ENCODE results near the gene HOXA3.

DNA sequence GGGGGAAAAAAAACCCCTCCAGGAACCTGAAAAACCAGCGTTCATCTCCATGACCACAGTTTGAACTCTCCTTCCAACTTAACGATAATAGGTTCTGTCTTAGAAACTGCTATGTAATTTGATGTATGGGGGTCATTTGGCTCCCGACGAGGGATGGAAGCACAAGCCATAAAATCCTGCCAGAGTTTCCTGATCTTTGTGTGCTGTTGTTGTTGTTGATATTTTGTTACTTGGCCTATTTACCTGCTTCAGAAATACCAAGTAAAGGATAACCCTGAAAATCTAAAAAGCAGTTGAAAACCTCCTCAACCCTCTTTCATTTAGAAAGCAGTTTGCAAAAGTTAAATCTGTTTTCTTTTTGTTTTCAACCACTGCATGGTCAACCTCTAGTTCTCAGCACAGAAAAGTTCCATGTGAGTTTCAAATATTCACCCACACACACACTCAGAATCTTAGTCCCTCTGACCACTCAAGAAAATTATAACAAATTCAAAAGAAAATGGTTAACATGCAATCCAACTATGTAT, 40.6 kb downstream of the HOXA3 start:
- TF ChIP-seq, protein P1, sequence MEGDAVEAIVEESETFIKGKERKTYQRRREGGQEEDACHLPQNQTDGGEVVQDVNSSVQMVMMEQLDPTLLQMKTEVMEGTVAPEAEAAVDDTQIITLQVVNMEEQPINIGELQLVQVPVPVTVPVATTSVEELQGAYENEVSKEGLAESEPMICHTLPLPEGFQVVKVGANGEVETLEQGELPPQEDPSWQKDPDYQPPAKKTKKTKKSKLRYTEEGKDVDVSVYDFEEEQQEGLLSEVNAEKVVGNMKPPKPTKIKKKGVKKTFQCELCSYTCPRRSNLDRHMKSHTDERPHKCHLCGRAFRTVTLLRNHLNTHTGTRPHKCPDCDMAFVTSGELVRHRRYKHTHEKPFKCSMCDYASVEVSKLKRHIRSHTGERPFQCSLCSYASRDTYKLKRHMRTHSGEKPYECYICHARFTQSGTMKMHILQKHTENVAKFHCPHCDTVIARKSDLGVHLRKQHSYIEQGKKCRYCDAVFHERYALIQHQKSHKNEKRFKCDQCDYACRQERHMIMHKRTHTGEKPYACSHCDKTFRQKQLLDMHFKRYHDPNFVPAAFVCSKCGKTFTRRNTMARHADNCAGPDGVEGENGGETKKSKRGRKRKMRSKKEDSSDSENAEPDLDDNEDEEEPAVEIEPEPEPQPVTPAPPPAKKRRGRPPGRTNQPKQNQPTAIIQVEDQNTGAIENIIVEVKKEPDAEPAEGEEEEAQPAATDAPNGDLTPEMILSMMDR (conservative IDR thresholded peaks at IDR 0.05; ENCODE audit: low read depth, low read length) = no peak
- TF ChIP-seq EZH2 (IDR thresholded peaks at IDR 0.05; ENCODE audit: low read length, unreplicated experiment) (no peak), EZH2phosphoT487 (IDR thresholded peaks at IDR 0.05; ENCODE audit: borderline replicate concordance, low read length) (no peak)

Data from PC-3 (cell line).